ENCODE measurements around the gene RNF10. TPM values are rescaled to one million over a fixed set of nuclear protein-coding genes. Genes with fewer than 3 reads are reported as not detected.
"Not testable (repeated sequence)": the region's sequence is repeated elsewhere in the genome, so short reads cannot be mapped to it uniquely, and the experiment has no call there.

The RNF10 gene
- total RNA-seq, 1 experiment from 2014 or later = 79.7 TPM

GRCh38 chr12:120598674-120599463 lies 64.7 kb downstream of the RNF10 start:
- Histone ChIP-seq H3K27me3 (ENCODE audit: low read length) (no peaks in the 10 kb centered on the region), H3K36me3 (ENCODE audit: low read depth, low read length) (no peaks in the 10 kb centered on the region), H2AFZ (ENCODE audit: low read length) (no peak overlapping the region), H3K4me2 (ENCODE audit: low read length) (no peak overlapping the region), H3K4me3 (ENCODE audit: low read length) (no peak overlapping the region), H3K9ac (ENCODE audit: low read length) (no peak overlapping the region), H4K20me1 (ENCODE audit: low read length) (no peaks in the 10 kb centered on the region), H3K9me2 (replicated peaks; ENCODE audit: low read length) (no peaks in the 10 kb centered on the region), H3K27ac (ENCODE audit: low read length) (no peak overlapping the region), H3K9me3 (ENCODE audit: low read length) (no peaks in the 10 kb centered on the region), H3K79me2 (ENCODE audit: low read length) (no peaks in the 10 kb centered on the region), H3K4me1 (ENCODE audit: insufficient read depth, low read length) (peaks cover 6% of the 10 kb centered on the region), H3F3A (ENCODE audit: low read length, unreplicated experiment) (no peaks in the 10 kb centered on the region)
- DNase-seq (peak; percentile 44), ATAC-seq (peak; percentile 81)
- CTCF ChIA-PET = interaction anchor here (0.5 kb wide), 1 partner anchor 265 kb away, joined by 4 read pairs; no protein-coding TSS in a partner anchor
- TF ChIP-seq EZH2phosphoT487 (IDR thresholded peaks at IDR 0.05; ENCODE audit: borderline replicate concordance, low read length) = no peak
- no peak for TF ChIP-seq EZH2 (IDR thresholded peaks at IDR 0.05; ENCODE audit: low read length, unreplicated experiment)
- TF ChIP-seq, protein P1, sequence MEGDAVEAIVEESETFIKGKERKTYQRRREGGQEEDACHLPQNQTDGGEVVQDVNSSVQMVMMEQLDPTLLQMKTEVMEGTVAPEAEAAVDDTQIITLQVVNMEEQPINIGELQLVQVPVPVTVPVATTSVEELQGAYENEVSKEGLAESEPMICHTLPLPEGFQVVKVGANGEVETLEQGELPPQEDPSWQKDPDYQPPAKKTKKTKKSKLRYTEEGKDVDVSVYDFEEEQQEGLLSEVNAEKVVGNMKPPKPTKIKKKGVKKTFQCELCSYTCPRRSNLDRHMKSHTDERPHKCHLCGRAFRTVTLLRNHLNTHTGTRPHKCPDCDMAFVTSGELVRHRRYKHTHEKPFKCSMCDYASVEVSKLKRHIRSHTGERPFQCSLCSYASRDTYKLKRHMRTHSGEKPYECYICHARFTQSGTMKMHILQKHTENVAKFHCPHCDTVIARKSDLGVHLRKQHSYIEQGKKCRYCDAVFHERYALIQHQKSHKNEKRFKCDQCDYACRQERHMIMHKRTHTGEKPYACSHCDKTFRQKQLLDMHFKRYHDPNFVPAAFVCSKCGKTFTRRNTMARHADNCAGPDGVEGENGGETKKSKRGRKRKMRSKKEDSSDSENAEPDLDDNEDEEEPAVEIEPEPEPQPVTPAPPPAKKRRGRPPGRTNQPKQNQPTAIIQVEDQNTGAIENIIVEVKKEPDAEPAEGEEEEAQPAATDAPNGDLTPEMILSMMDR (conservative IDR thresholded peaks at IDR 0.05; ENCODE audit: low read depth, low read length) = no peak
- POLR2A ChIA-PET (ENCODE audit: unreplicated experiment) = interaction anchor here (0.6 kb wide), 1 partner anchor 80 kb away, joined by 3 read pairs; no protein-coding TSS in a partner anchor
- no TSS peak for BruUV-seq (replicated peaks)
- intact Hi-C loops (cut with micrococcal nuclease) = no loop called here

DNA sequence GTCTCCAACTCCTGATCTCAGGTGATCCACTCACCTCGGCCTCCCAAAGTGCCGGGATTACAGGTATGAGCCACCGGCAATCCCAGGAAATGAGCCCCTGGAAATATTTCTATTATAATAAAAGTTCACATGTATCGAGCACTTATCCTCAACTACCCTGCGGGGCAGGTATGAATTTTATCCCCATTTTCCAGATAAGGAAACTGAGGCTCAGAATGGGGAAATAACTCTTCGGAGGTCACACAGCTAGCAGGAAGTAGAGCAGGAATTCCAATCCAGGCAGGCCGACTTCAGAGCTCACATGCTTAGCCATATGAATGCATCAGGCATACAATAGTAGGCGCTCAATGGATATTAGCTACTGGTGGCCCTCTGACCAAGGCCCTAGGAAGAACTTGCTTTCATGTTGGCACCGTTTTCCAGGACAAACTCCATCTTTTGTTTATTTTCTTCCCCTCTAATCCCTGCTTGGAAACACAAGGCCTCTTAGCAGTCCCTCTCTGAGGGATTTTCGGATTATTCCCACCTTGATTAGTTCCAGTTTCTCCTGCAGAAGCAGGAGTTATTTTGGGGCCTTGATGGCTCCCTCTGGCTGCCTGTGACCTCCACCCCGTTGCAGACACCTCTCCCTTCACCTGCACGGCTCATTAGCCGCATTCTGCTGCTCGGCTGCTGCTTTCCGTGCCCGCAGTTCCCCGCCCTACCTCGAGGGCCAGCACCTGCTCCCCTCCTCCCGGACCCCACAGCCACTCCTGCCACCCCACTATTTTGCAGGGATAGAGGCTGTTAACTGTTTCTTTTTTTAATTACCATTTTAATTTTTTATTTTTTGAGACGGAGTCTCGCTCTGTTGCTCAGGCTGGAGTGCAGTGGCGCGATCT lies 65.8 kb downstream of the RNF10 start:
- Histone ChIP-seq H3K79me2 (ENCODE audit: low read length) (no peaks in the 10 kb centered on the region), H3K4me1 (ENCODE audit: insufficient read depth, low read length) (peaks cover 6% of the 10 kb centered on the region), H3K27ac (ENCODE audit: low read length) (no peak overlapping the region), H2AFZ (ENCODE audit: low read length) (0 out of 2 replicates have a peak overlapping the region, but pooled peaks have one; percentile 18), H3K4me3 (ENCODE audit: low read length) (no peak overlapping the region), H3K9me3 (ENCODE audit: low read length) (no peaks in the 10 kb centered on the region), H4K20me1 (ENCODE audit: low read length) (no peaks in the 10 kb centered on the region), H3K9me2 (replicated peaks; ENCODE audit: low read length) (no peaks in the 10 kb centered on the region), H3K4me2 (ENCODE audit: low read length) (no peak overlapping the region), H3F3A (ENCODE audit: low read length, unreplicated experiment) (no peaks in the 10 kb centered on the region), H3K36me3 (ENCODE audit: low read depth, low read length) (no peaks in the 10 kb centered on the region), H3K9ac (ENCODE audit: low read length) (no peak overlapping the region), H3K27me3 (ENCODE audit: low read length) (no peaks in the 10 kb centered on the region)
- TF ChIP-seq EZH2phosphoT487 (IDR thresholded peaks at IDR 0.05; ENCODE audit: borderline replicate concordance, low read length) (no peak), EZH2 (IDR thresholded peaks at IDR 0.05; ENCODE audit: low read length, unreplicated experiment) (no peak)
- TF ChIP-seq, protein P1 (conservative IDR thresholded peaks at IDR 0.05; ENCODE audit: low read depth, low read length) = no peak
- no TSS peak for BruUV-seq (replicated peaks)
- intact Hi-C loops (cut with micrococcal nuclease) = no loop called here
- no peak for DNase-seq
- ChIA-PET POLR2A (ENCODE audit: unreplicated experiment) (interaction anchor here (0.6 kb wide), 1 partner anchor 98 kb away, joined by 3 read pairs; no protein-coding TSS in a partner anchor), CTCF (interaction anchor here (0.5 kb wide), 1 partner anchor 264 kb away, joined by 4 read pairs; no protein-coding TSS in a partner anchor)
- no peak for ATAC-seq

- POLR2A ChIA-PET (ENCODE audit: unreplicated experiment); H3K27ac ChIP-seq (ENCODE audit: low read length); H2AFZ ChIP-seq (ENCODE audit: low read length): not testable (repeated sequence)
These were observed 68.3 kb downstream of the RNF10 start for GRCh38 chr12:120602416-120602815.

More at GRCh38 chr12:120602416-120602815, 68.3 kb downstream of the RNF10 start:
- H3K9me2 ChIP-seq (replicated peaks; ENCODE audit: low read length); H3K4me1 ChIP-seq (ENCODE audit: insufficient read depth, low read length); intact Hi-C loops (cut with micrococcal nuclease); H3K27me3 ChIP-seq (ENCODE audit: low read length); H3F3A ChIP-seq (ENCODE audit: low read length, unreplicated experiment); H3K9me3 ChIP-seq (ENCODE audit: low read length); H3K9ac ChIP-seq (ENCODE audit: low read length); H4K20me1 ChIP-seq (ENCODE audit: low read length); ATAC-seq; H3K79me2 ChIP-seq (ENCODE audit: low read length); H3K36me3 ChIP-seq (ENCODE audit: low read depth, low read length); DNase-seq; H3K4me3 ChIP-seq (ENCODE audit: low read length); BruUV-seq (replicated peaks); CTCF ChIA-PET; H3K4me2 ChIP-seq (ENCODE audit: low read length): not testable (repeated sequence)
